ENCODE data around the gene NPTN. TPM values are rescaled to one million over a fixed set of nuclear protein-coding genes. Genes with fewer than 3 reads are reported as not detected.

NPTN gene
- total RNA-seq, 1 donor from 2014 or later = 43.3 TPM

GRCh38 chr15:73594109-73594508 lies 39.1 kb downstream of the NPTN start:
- Histone ChIP-seq H3K36me3 (ENCODE audit: control insufficient read depth in 3 of 3, insufficient read depth in 3 of 3, low read length in 3 of 3) (peaks cover 8 to 9% (median 8%) of the 10 kb centered on the region in 3 donors), H3K9ac (ENCODE audit: low read depth in 1 of 3, low read length in 3 of 3) (no peak overlapping the region), H3K4me3 (ENCODE audit: low read length in 3 of 3) (no peak overlapping the region), H3K27ac (ENCODE audit: low read depth, low read length) (no peak overlapping the region), H3K9me3 (ENCODE audit: control insufficient read depth in 3 of 3, low read length in 3 of 3) (no peaks in the 10 kb centered on the region), H3K27me3 (ENCODE audit: control insufficient read depth in 3 of 3, insufficient read depth in 3 of 3, low read length in 3 of 3) (no peaks in the 10 kb centered on the region), H3K4me1 (ENCODE audit: control insufficient read depth in 3 of 3, insufficient read depth in 3 of 3, low read length in 3 of 3) (peaks cover 28 to 36% (median 33%) of the 10 kb centered on the region in 3 donors)

GRCh38 chr15:73593304-73594074 lies 39.7 kb downstream of the NPTN start:
- no peak overlapping the region for H3K27ac ChIP-seq (ENCODE audit: low read depth, low read length)
- H3K27me3 ChIP-seq (ENCODE audit: control insufficient read depth in 3 of 3, insufficient read depth in 3 of 3, low read length in 3 of 3) = no peaks in the 10 kb centered on the region
- no peaks in the 10 kb centered on the region for H3K9me3 ChIP-seq (ENCODE audit: control insufficient read depth in 3 of 3, low read length in 3 of 3)
- peaks cover 10 to 14% (median 13%) of the 10 kb centered on the region in 3 donors for H3K36me3 ChIP-seq (ENCODE audit: control insufficient read depth in 3 of 3, insufficient read depth in 3 of 3, low read length in 3 of 3)
- peaks cover 23 to 30% (median 28%) of the 10 kb centered on the region in 3 donors for H3K4me1 ChIP-seq (ENCODE audit: control insufficient read depth in 3 of 3, insufficient read depth in 3 of 3, low read length in 3 of 3)
- H3K4me3 ChIP-seq (ENCODE audit: low read length in 3 of 3) = no peak overlapping the region
- no peak overlapping the region for H3K9ac ChIP-seq (ENCODE audit: low read depth in 1 of 3, low read length in 3 of 3)

- H3K27ac ChIP-seq (ENCODE audit: low read depth, low read length) = no peak overlapping the region
- H3K36me3 ChIP-seq (ENCODE audit: control insufficient read depth in 3 of 3, insufficient read depth in 3 of 3, low read length in 3 of 3) = peaks cover 16 to 42% (median 28%) of the 10 kb centered on the region in 3 donors
These were observed 42.9 kb downstream of the NPTN start for GRCh38 chr15:73590263-73590662.

GRCh38 chr15:73589766-73590165 lies 43.4 kb downstream of the NPTN start:
- Histone ChIP-seq H3K27ac (ENCODE audit: low read depth, low read length) (no peak overlapping the region), H3K4me1 (ENCODE audit: control insufficient read depth in 3 of 3, insufficient read depth in 3 of 3, low read length in 3 of 3) (peaks cover 0 to 5% (median 4%) of the 10 kb centered on the region in 3 donors), H3K9ac (ENCODE audit: low read depth in 1 of 3, low read length in 3 of 3) (no peak overlapping the region), H3K36me3 (ENCODE audit: control insufficient read depth in 3 of 3, insufficient read depth in 3 of 3, low read length in 3 of 3) (peaks cover 16 to 45% (median 31%) of the 10 kb centered on the region in 3 donors), H3K27me3 (ENCODE audit: control insufficient read depth in 3 of 3, insufficient read depth in 3 of 3, low read length in 3 of 3) (no peaks in the 10 kb centered on the region), H3K9me3 (ENCODE audit: control insufficient read depth in 3 of 3, low read length in 3 of 3) (no peaks in the 10 kb centered on the region), H3K4me3 (ENCODE audit: low read length in 3 of 3) (no peak overlapping the region)

More at GRCh38 chr15:73590263-73590662, 42.9 kb downstream of the NPTN start:
- no peak overlapping the region for H3K4me3 ChIP-seq (ENCODE audit: low read length in 3 of 3)
- H3K9me3 ChIP-seq (ENCODE audit: control insufficient read depth in 3 of 3, low read length in 3 of 3) = no peaks in the 10 kb centered on the region
- peaks cover 0 to 5% (median 5%) of the 10 kb centered on the region in 3 donors for H3K4me1 ChIP-seq (ENCODE audit: control insufficient read depth in 3 of 3, insufficient read depth in 3 of 3, low read length in 3 of 3)
- no peak overlapping the region for H3K9ac ChIP-seq (ENCODE audit: low read depth in 1 of 3, low read length in 3 of 3)
- H3K27me3 ChIP-seq (ENCODE audit: control insufficient read depth in 3 of 3, insufficient read depth in 3 of 3, low read length in 3 of 3) = no peaks in the 10 kb centered on the region

GRCh38 chr15:73585871-73586654 lies 47.1 kb downstream of the NPTN start:
- H3K4me1 ChIP-seq (ENCODE audit: control insufficient read depth in 3 of 3, insufficient read depth in 3 of 3, low read length in 3 of 3) = no peaks in the 10 kb centered on the region
- no peak overlapping the region for H3K27ac ChIP-seq (ENCODE audit: low read depth, low read length)
- peaks cover 25 to 61% (median 52%) of the 10 kb centered on the region in 3 donors for H3K36me3 ChIP-seq (ENCODE audit: control insufficient read depth in 3 of 3, insufficient read depth in 3 of 3, low read length in 3 of 3)
- H3K9ac ChIP-seq (ENCODE audit: low read depth in 1 of 3, low read length in 3 of 3) = no peak overlapping the region
- no peak overlapping the region for H3K4me3 ChIP-seq (ENCODE audit: low read length in 3 of 3)
- no peaks in the 10 kb centered on the region for H3K9me3 ChIP-seq (ENCODE audit: control insufficient read depth in 3 of 3, low read length in 3 of 3)
- no peaks in the 10 kb centered on the region for H3K27me3 ChIP-seq (ENCODE audit: control insufficient read depth in 3 of 3, insufficient read depth in 3 of 3, low read length in 3 of 3)

GRCh38 chr15:73584699-73585420 lies 48.3 kb downstream of the NPTN start:
- Histone ChIP-seq H3K9ac (ENCODE audit: low read depth in 1 of 3, low read length in 3 of 3) (no peak overlapping the region), H3K27ac (ENCODE audit: low read depth, low read length) (no peak overlapping the region), H3K4me1 (ENCODE audit: control insufficient read depth in 3 of 3, insufficient read depth in 3 of 3, low read length in 3 of 3) (no peaks in the 10 kb centered on the region), H3K27me3 (ENCODE audit: control insufficient read depth in 3 of 3, insufficient read depth in 3 of 3, low read length in 3 of 3) (no peaks in the 10 kb centered on the region), H3K9me3 (ENCODE audit: control insufficient read depth in 3 of 3, low read length in 3 of 3) (no peaks in the 10 kb centered on the region), H3K36me3 (ENCODE audit: control insufficient read depth in 3 of 3, insufficient read depth in 3 of 3, low read length in 3 of 3) (peaks cover 24 to 68% (median 50%) of the 10 kb centered on the region in 3 donors), H3K4me3 (ENCODE audit: low read length in 3 of 3) (no peak overlapping the region)

- Histone ChIP-seq H3K4me3 (ENCODE audit: low read length in 3 of 3) (no peak overlapping the region), H3K27me3 (ENCODE audit: control insufficient read depth in 3 of 3, insufficient read depth in 3 of 3, low read length in 3 of 3) (no peaks in the 10 kb centered on the region), H3K27ac (ENCODE audit: low read depth, low read length) (no peak overlapping the region), H3K4me1 (ENCODE audit: control insufficient read depth in 3 of 3, insufficient read depth in 3 of 3, low read length in 3 of 3) (no peaks in the 10 kb centered on the region), H3K9ac (ENCODE audit: low read depth in 1 of 3, low read length in 3 of 3) (no peak overlapping the region), H3K9me3 (ENCODE audit: control insufficient read depth in 3 of 3, low read length in 3 of 3) (no peaks in the 10 kb centered on the region), H3K36me3 (ENCODE audit: control insufficient read depth in 3 of 3, insufficient read depth in 3 of 3, low read length in 3 of 3) (peaks cover 18 to 69% (median 48%) of the 10 kb centered on the region in 3 donors)
These were observed 49.6 kb downstream of the NPTN start for GRCh38 chr15:73583544-73583943.

GRCh38 chr15:73582851-73583379 lies 50.3 kb downstream of the NPTN start:
- no peaks in the 10 kb centered on the region for H3K9me3 ChIP-seq (ENCODE audit: control insufficient read depth in 3 of 3, low read length in 3 of 3)
- peaks cover 15 to 69% (median 45%) of the 10 kb centered on the region in 3 donors for H3K36me3 ChIP-seq (ENCODE audit: control insufficient read depth in 3 of 3, insufficient read depth in 3 of 3, low read length in 3 of 3)
- no peak overlapping the region for H3K9ac ChIP-seq (ENCODE audit: low read depth in 1 of 3, low read length in 3 of 3)
- H3K27me3 ChIP-seq (ENCODE audit: control insufficient read depth in 3 of 3, insufficient read depth in 3 of 3, low read length in 3 of 3) = no peaks in the 10 kb centered on the region
- no peaks in the 10 kb centered on the region for H3K4me1 ChIP-seq (ENCODE audit: control insufficient read depth in 3 of 3, insufficient read depth in 3 of 3, low read length in 3 of 3)
- H3K27ac ChIP-seq (ENCODE audit: low read depth, low read length) = no peak overlapping the region
- no peak overlapping the region for H3K4me3 ChIP-seq (ENCODE audit: low read length in 3 of 3)

- no peak overlapping the region for H3K9ac ChIP-seq (ENCODE audit: low read depth in 1 of 3, low read length in 3 of 3)
- peaks cover 9 to 39% (median 36%) of the 10 kb centered on the region in 3 donors for H3K36me3 ChIP-seq (ENCODE audit: control insufficient read depth in 3 of 3, insufficient read depth in 3 of 3, low read length in 3 of 3)
- H3K9me3 ChIP-seq (ENCODE audit: control insufficient read depth in 3 of 3, low read length in 3 of 3) = no peaks in the 10 kb centered on the region
- H3K27ac ChIP-seq (ENCODE audit: low read depth, low read length) = no peak overlapping the region
- no peaks in the 10 kb centered on the region for H3K27me3 ChIP-seq (ENCODE audit: control insufficient read depth in 3 of 3, insufficient read depth in 3 of 3, low read length in 3 of 3)
- no peak overlapping the region for H3K4me3 ChIP-seq (ENCODE audit: low read length in 3 of 3)
- H3K4me1 ChIP-seq (ENCODE audit: control insufficient read depth in 3 of 3, insufficient read depth in 3 of 3, low read length in 3 of 3) = peaks cover 0 to 6% (median 0%) of the 10 kb centered on the region in 3 donors
These were observed 55.2 kb downstream of the NPTN start for GRCh38 chr15:73578026-73578425.

Measured in skeletal muscle tissue (tissue), 4 donors.